GM12878 (cell line): ENCODE measurements around the gene RMC1. TPM values are rescaled to one million over a fixed set of nuclear protein-coding genes. Genes with fewer than 3 reads are reported as not detected.

Experiments
- ATAC-seq: fragments of 200-7000 bp; cut with Tn5 transposase; 3 replicates; pipeline ENCODE4 v1.9.1; 2020; ENCODE audit warnings: mild to moderate bottlenecking, moderate library complexity
- BruUV-seq: library from RNA; stranded (reverse); fragments of 400-500 nt; replicated peaks from 2 replicates; lab custom pipeline; 2021; lab: Mats Ljungman, UMichigan
- CTCF ChIA-PET: fragments of 300-600 bp; sonication (Branson Sonifier 250); formaldehyde crosslinking; extraction: SDS; loops from one replicate; lab custom pipeline; 2021; ENCODE audit warnings: inconsistent platforms; lab: Yijun Ruan, JAX
- POLR2A ChIA-PET: fragments of 350-600 bp; formaldehyde crosslinking; extraction: SDS; loops from one replicate; lab custom pipeline; 2021; ENCODE audit warnings: inconsistent platforms; lab: Charles Lee
- RAD21 ChIA-PET: fragments of 300-600 bp; sonication (Branson Sonifier 250); formaldehyde crosslinking; loops from one replicate; lab custom pipeline; 2023; ENCODE audit warnings: antibody characterized with exemption; ENCODE audit not compliant: unreplicated experiment; lab: Charles Lee
- SMC1A ChIA-PET: fragments of 300-600 bp; sonication (Branson Sonifier 250); formaldehyde crosslinking; loops from one replicate; lab custom pipeline; 2023; ENCODE audit not compliant: unreplicated experiment, uncharacterized antibody; lab: Charles Lee
- DNase-seq: peaks from one replicate; pipeline ENCODE4 v3.0.0-alpha.2; 2011; ENCODE audit warnings: low read depth, low spot score
- FAIRE-seq: peaks from 3 replicates; lab custom pipeline; 2011; peaks lifted over from hg19 to GRCh38; lab: Jason Lieb, UNC
- H2AFZ ChIP-seq: 2 replicates; pipeline ENCODE4 v1.6.0; 2011; ENCODE audit warnings: low read depth, low read length, control low read depth; ENCODE audit not compliant: control insufficient read depth
- H3K27ac ChIP-seq: 2 replicates; pipeline ENCODE4 v1.5.1; 2011; ENCODE audit warnings: control low read depth; ENCODE audit not compliant: control insufficient read depth, insufficient read depth
- H3K27me3 ChIP-seq, 2 experiments: replicated peaks in 1 of 2; 2 replicates each; pipeline versions ENCODE4 v1.6.0 to v1.6.1; 2011; ENCODE audit warnings: low read length in 1 of 2; ENCODE audit not compliant: control insufficient read depth in 2 of 2, insufficient read depth in 2 of 2
- H3K36me3 ChIP-seq, 2 experiments: 2 replicates each; pipeline ENCODE4 v1.5.1; 2011; ENCODE audit warnings: low read length in 1 of 2; ENCODE audit not compliant: control insufficient read depth in 2 of 2, insufficient read depth in 2 of 2
- H3K4me1 ChIP-seq: 2 replicates; pipeline ENCODE4 v1.6.1; 2011; ENCODE audit warnings: mild to moderate bottlenecking, low read length, moderate library complexity, mixed read lengths; ENCODE audit not compliant: control insufficient read depth, insufficient read depth
- H3K4me2 ChIP-seq: 2 replicates; pipeline ENCODE4 v1.6.0; 2011; ENCODE audit warnings: control low read depth; ENCODE audit not compliant: control insufficient read depth, insufficient read depth
- H3K4me3 ChIP-seq: fragments of 200-600 bp; sonication (generic); 2 replicates; pipeline ENCODE4 v1.5.1; 2016
- H3K79me2 ChIP-seq: 2 replicates; pipeline ENCODE4 v1.6.0; 2011; ENCODE audit warnings: low read length; ENCODE audit not compliant: control insufficient read depth, insufficient read depth
- H3K9ac ChIP-seq: 2 replicates; pipeline ENCODE4 v1.8.0; 2011; ENCODE audit warnings: low read length, control low read depth, mixed read lengths; ENCODE audit not compliant: control insufficient read depth, insufficient read depth
- H3K9me3 ChIP-seq: replicated peaks from 3 replicates; pipeline ENCODE4 v1.5.1; 2011; ENCODE audit warnings: mild to moderate bottlenecking, low read length; ENCODE audit not compliant: control insufficient read depth, insufficient read depth
- H4K20me1 ChIP-seq: 2 replicates; pipeline ENCODE4 v1.6.0; 2011; ENCODE audit not compliant: control insufficient read depth, insufficient read depth
- BHLHE40 ChIP-seq, 2 experiments: fragments of 450-650 bp in 1 of 2; IDR thresholded peaks; 2 replicates each; pipeline ENCODE4 v1.6.1; 2011 to 2017; ENCODE audit warnings: low read depth in 2 of 2, borderline replicate concordance in 1 of 2, improper control_type of control experiment in 1 of 2, low read length in 1 of 2, mild to moderate bottlenecking in 1 of 2
- CREM ChIP-seq: IDR thresholded peaks from 2 replicates; pipeline ENCODE4 v1.6.1; 2014; ENCODE audit warnings: antibody characterized with exemption, low read depth
- EED ChIP-seq: sonication (generic); IDR thresholded peaks from 2 replicates; pipeline ENCODE4 v1.6.1; 2016; ENCODE audit warnings: antibody characterized with exemption, low read depth
- EP300 ChIP-seq, 2 experiments: fragments of 150-350 bp in 1 of 2; IDR thresholded peaks; 2 replicates each; pipeline ENCODE4 v1.6.1; 2011 to 2012; ENCODE audit warnings: low read depth in 2 of 2, low read length in 2 of 2, borderline replicate concordance in 1 of 2, improper control_type of control experiment in 1 of 2, inconsistent platforms in 1 of 2; ENCODE audit not compliant: control insufficient read depth in 1 of 2
- HDAC2 ChIP-seq: fragments of 200-600 bp; sonication (generic); IDR thresholded peaks from 2 replicates; pipeline ENCODE4 v1.6.1; 2017
- IKZF1 ChIP-seq: fragments of 450-650 bp; conservative IDR thresholded peaks from 2 replicates; pipeline ENCODE4 v1.6.1; 2017; ENCODE audit warnings: antibody characterized with exemption, mild to moderate bottlenecking
- IKZF2 ChIP-seq, 2 experiments: fragments of 450-650 bp; IDR thresholded peaks; 2 replicates each; pipeline ENCODE4 v1.6.1; 2017; ENCODE audit warnings: mild to moderate bottlenecking in 2 of 2, moderate library complexity in 2 of 2
- LARP7 ChIP-seq: fragments of 450-650 bp; IDR thresholded peaks from 2 replicates; pipeline ENCODE4 v1.6.1; 2017; ENCODE audit warnings: mild to moderate bottlenecking
- MTA2 ChIP-seq: fragments of 450-650 bp; IDR thresholded peaks from 2 replicates; pipeline ENCODE4 v1.6.1; 2016; ENCODE audit warnings: low read depth, mild to moderate bottlenecking, moderate library complexity
- PML ChIP-seq: IDR thresholded peaks from 2 replicates; pipeline ENCODE4 v1.6.1; 2012; ENCODE audit warnings: low read length, inconsistent platforms
- RAD51 ChIP-seq: fragments of 450-650 bp; IDR thresholded peaks from 2 replicates; pipeline ENCODE4 v1.6.1; 2016; ENCODE audit warnings: moderate library complexity, mild to moderate bottlenecking, inconsistent platforms
- RELB ChIP-seq: fragments of 450-650 bp; IDR thresholded peaks from 2 replicates; pipeline ENCODE4 v1.6.1; 2017; ENCODE audit warnings: low read depth, mild to moderate bottlenecking, moderate library complexity
- RUNX3 ChIP-seq: IDR thresholded peaks from 2 replicates; pipeline ENCODE4 v1.6.1; 2012; ENCODE audit warnings: low read length, inconsistent platforms
- SMAD5 ChIP-seq: IDR thresholded peaks from 2 replicates; pipeline ENCODE4 v1.6.1; 2016; ENCODE audit warnings: antibody characterized with exemption, low read depth
- SMARCA5 ChIP-seq: fragments of 450-650 bp; IDR thresholded peaks from 2 replicates; pipeline ENCODE4 v1.6.1; 2017; ENCODE audit warnings: mild to moderate bottlenecking
- SPI1 ChIP-seq: IDR thresholded peaks from 2 replicates; pipeline ENCODE4 v1.6.1; 2011; ENCODE audit warnings: low read depth, mild to moderate bottlenecking, low read length, moderate library complexity, borderline replicate concordance; ENCODE audit not compliant: insufficient read depth
- ZNF217 ChIP-seq: fragments of 450-650 bp; IDR thresholded peaks from 2 replicates; pipeline ENCODE4 v1.6.1; 2017; ENCODE audit warnings: antibody characterized with exemption, mild to moderate bottlenecking
- WGBS: methylation state at CpG from one replicate; pipeline ENCODE4 v1.1.6; 2016; ENCODE audit warnings: low lambda C conversion rate; ENCODE audit not compliant: insufficient replicate concordance, insufficient coverage; ENCODE audit errors: missing lambda C conversion rate; 5-methylcytosine and 5-hydroxymethylcytosine counted together
- in situ Hi-C: fragments of 300-500 bp; cut with MboI; formaldehyde crosslinking; loops from 9 replicates; pipeline ENCODE4 v1.14.3; 2018; ENCODE audit warnings: mixed read lengths
- intact Hi-C: fragments of 100-400 bp; cut with micrococcal nuclease; formaldehyde crosslinking; loops from one replicate; pipeline ENCODE4 v1.14.2; 2022; ENCODE audit not compliant: unreplicated experiment
- polyA plus RNA-seq, 11 experiments: library from polyadenylated mRNA; depleted of rRNA in 4 of 11; unstranded in 6 of 11; stranded (reverse) in 5 of 11; fragments of >200 nt; fragmentation: Nextera tagmentation in 4 of 11; fragmentation: Illumina TruSeq in 1 of 11; extraction: Ambion mirVana in 4 of 11; extraction: Trizol in 1 of 11; gene quantifications; 1 replicate in 1 of 11; 2 replicates in 10 of 11; pipeline versions ENCODE4 v1.2.1 to v1.2.3, GENCODE V29; 2011 to 2016; ENCODE audit warnings: inconsistent platforms in 2 of 11, missing spikeins in 2 of 11, low read depth in 1 of 11
- total RNA-seq, 4 experiments: library from RNA; depleted of rRNA in 3 of 4; stranded (reverse); fragments of >200 nt in 3 of 4; fragmentation: Illumina TruSeq in 1 of 4; extraction: Trizol in 1 of 4; gene quantifications; 2 replicates each; pipeline versions ENCODE4 v1.2.1 to v1.2.3, GENCODE V29; 2013 to 2021

Gene RMC1
- total and polyA plus RNA-seq, 10 of the 15 experiments (the other 5 are each of a cell fraction or from before 2014, with no cell fraction given), result 8.4 to 57.6 (median 42.5) TPM

DNA sequence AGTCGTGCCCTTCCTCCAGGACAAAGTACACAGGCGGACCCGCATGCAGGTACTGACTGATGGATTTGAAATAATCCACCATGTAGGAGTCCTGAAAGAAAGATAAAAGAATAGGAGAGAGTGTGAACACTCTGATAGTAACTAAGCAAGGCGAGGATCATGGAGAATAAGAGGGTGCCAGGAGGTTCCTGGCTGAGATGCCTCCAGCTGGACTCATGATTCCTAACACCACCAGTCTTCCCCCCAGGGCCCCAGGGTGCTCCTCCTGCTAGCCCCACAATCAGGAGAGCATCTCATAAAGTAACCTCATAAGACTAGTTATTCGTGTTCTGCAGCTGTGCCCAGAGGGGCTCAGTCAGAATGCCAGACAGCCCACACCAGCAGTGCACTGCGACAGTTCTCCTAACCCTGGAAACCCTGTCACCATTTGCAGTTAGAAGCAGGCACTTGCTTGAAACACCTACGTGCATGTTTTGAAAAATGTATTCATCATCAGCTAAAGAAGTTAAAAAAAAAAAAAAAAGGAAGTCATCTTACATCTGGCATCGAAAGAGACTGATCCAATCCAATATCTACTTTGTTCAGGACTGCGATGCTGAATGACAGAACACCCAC lies 36.7 kb downstream of the RMC1 start (continued):
- TF ChIP-seq CREM (no peak), HDAC2 (no peak), ZNF217 (no peak), MTA2 (no peak)

DNA sequence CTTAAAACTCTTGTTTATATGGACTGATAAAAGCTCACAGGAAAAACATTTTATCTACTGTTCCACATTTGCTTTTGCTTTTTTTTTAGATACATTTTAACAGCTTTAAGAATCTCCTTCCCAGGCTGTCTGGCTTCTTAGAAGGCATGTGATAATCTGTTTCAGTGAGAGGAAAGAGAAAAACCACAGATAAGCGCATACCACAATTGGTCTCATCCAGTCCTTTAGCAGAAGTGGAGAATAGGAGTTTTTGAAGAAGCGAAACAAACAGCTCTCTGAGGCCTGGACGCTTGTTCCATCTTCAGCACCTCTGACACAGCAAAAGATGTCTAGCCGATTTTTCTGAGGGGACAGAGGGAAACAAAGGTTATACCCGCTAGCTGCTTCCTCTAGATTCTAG lies 37.6 kb downstream of the RMC1 start:
- in situ Hi-C loops, result no loop called here
- no peaks in the 10 kb centered on the region for H3K27me3 ChIP-seq
- BruUV-seq, result no TSS peak
- no peaks in the 10 kb centered on the region for H3K9me3 ChIP-seq
- H3K36me3 ChIP-seq, result peaks cover 26 to 29% of the 10 kb centered on the region in 2 experiments
- CTCF ChIA-PET, result interaction anchor here (0.9 to 2.4 kb wide), 8 partner anchors 9 to 162 kb away, joined by 3 to 10 read pairs (median 6); no protein-coding TSS in a partner anchor
- peaks cover 31% of the 10 kb centered on the region for H3K4me1 ChIP-seq
- POLR2A ChIA-PET, result interaction anchor here (1.1 kb wide), 2 partner anchors 31 to 74 kb away, joined by 3 to 4 read pairs; no protein-coding TSS in a partner anchor
- ATAC-seq (peak; percentile 83), FAIRE-seq (peak; percentile 69), DNase-seq (peak; percentile 43)
- no peaks in the 10 kb centered on the region for H3K79me2 ChIP-seq
- no peak overlapping the region for H3K4me3 ChIP-seq
- H3K27ac ChIP-seq, result peak overlapping the region; percentile 47
- 33% methylated on average over 5 of the region's 5 CpGs for WGBS
- H3K4me2 ChIP-seq, result peak overlapping the region; percentile 53
- SMC1A ChIA-PET, result interaction anchor here (0.6 to 2.6 kb wide), 9 partner anchors 10 to 739 kb away, joined by 3 to 11 read pairs (median 3); no protein-coding TSS in a partner anchor
- intact Hi-C loops, result loop anchor here (5.0 kb wide), 1 partner anchor 41 kb away; no protein-coding TSS in a partner anchor
- H2AFZ ChIP-seq, result no peak overlapping the region
- RAD21 ChIA-PET, result interaction anchor here (0.9 kb wide), 1 partner anchor 24 kb away, joined by 3 read pairs; no protein-coding TSS in a partner anchor
- TF ChIP-seq RAD51, result peak; percentile 23; the same call in 1 of the 2 replicates
- TF ChIP-seq LARP7, result no peak
- TF ChIP-seq EED, result 0 out of 2 replicates have a peak, but pooled peaks have one; percentile 25
- TF ChIP-seq PML, result no peak
- 0 out of 4 replicates have a peak, but pooled peaks of 1 of the 2 experiments have one; percentile 6 for TF ChIP-seq BHLHE40 (IDR thresholded peaks at IDR 0.05; ENCODE audit: borderline replicate concordance in 1 of 2, low read depth in 2 of 2, low read length in 1 of 2)
- peak; percentile 68 to 70; a peak in 2 of 4 replicates for TF ChIP-seq IKZF2 (IDR thresholded peaks at IDR 0.05)
- TF ChIP-seq RELB, result peak; percentile 44; the same call in 1 of the 2 replicates
- 0 out of 2 replicates have a peak, but pooled peaks have one; percentile 27 for TF ChIP-seq MTA2
- no peak for TF ChIP-seq SMAD5
- TF ChIP-seq SMARCA5, result no peak
- peak; percentile 86 for TF ChIP-seq RUNX3
- TF ChIP-seq SPI1, result peak; percentile 70
- TF ChIP-seq EP300 (IDR thresholded peaks at IDR 0.05; ENCODE audit: borderline replicate concordance in 1 of 2, control insufficient read depth in 1 of 2, low read depth in 2 of 2, low read length in 2 of 2), result peak in 1 of 2 experiments; percentile 48; a peak in 1 of 4 replicates
- TF ChIP-seq IKZF1, result peak; percentile 48
- no peaks in the 10 kb centered on the region for H4K20me1 ChIP-seq
- no peak overlapping the region for H3K9ac ChIP-seq
